Esophagus muscularis mucosa (tissue), 4 donors: ENCODE results near the gene CHCHD6.

Experiments used
- CTCF ChIP-seq, 3 experiments: fragments of 200-600 bp in 2 of 3; fragments of 450-650 bp in 1 of 3; sonication (generic) in 2 of 3; IDR thresholded peaks; one replicate each; pipeline ENCODE4 v1.5.1; 2017 to 2019; ENCODE audit warnings: antibody characterized with exemption in 3 of 3, mild to moderate bottlenecking in 2 of 3, moderate library complexity in 1 of 3
- EP300 ChIP-seq: sonication (generic); formaldehyde crosslinking; IDR thresholded peaks from one replicate; pipeline ENCODE4 v1.6.1; 2017; ENCODE audit warnings: antibody characterized with exemption
- POLR2A ChIP-seq: fragments of 450-650 bp; IDR thresholded peaks from one replicate; pipeline ENCODE4 v1.6.1; 2017; ENCODE audit warnings: antibody characterized with exemption, moderate library complexity, mild to moderate bottlenecking, low read depth

DNA sequence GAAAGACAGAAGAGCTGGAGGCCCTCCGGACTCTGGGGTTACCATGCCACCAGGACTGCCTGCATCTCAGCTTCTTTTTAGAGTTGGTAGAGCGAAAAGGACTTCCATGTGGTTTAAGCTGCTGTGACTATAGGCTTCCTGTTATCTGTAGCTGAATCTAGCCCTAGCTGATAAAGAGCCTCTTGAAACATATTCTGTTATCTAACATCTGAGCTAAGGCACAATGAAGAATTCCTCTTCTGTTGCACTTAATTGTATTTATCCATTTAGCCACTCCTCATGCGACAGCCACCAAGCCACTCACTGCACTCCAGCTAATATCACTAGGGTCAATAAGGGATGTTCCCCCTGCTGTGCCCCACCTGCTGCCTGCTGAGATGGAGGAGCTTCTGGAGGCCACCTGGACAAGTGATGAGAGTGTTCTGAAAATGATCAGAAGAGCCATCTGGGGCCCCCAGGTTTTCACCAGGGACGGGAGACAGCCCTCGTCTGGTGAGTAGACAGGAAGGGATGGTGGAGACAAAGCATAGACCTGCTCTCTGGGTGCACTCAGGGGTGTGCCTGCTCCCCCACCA lies 184.2 kb downstream of the CHCHD6 start:
- no peak for TF ChIP-seq CTCF (IDR thresholded peaks at IDR 0.05)
- TF ChIP-seq POLR2A = no peak
- TF ChIP-seq EP300 = no peak
